Loucy (cell line): ENCODE data around the gene DRC7.

ENCODE experiments used
- H2AFZ ChIP-seq: fragments of 200-600 bp; sonication (generic); 2 replicates; pipeline ENCODE4 v1.6.0; 2016; ENCODE audit warnings: antibody characterized with exemption, mild to moderate bottlenecking, low read length, moderate library complexity
- H3F3A ChIP-seq: fragments of 200-600 bp; 2 replicates; pipeline ENCODE4 v1.6.0; 2016; ENCODE audit warnings: antibody characterized with exemption, low read depth, mild to moderate bottlenecking
- H3K27me3 ChIP-seq: fragments of 200-600 bp; sonication (generic); 2 replicates; pipeline ENCODE4 v1.6.1; 2014; ENCODE audit warnings: low read length, mild to moderate bottlenecking; ENCODE audit not compliant: insufficient read depth, poor library complexity, severe bottlenecking
- H3K36me3 ChIP-seq: fragments of 200-600 bp; sonication (generic); 2 replicates; pipeline ENCODE4 v1.6.1; 2016; ENCODE audit warnings: low read length; ENCODE audit not compliant: insufficient read depth
- H3K4me1 ChIP-seq: fragments of 200-600 bp; sonication (generic); 2 replicates; pipeline ENCODE4 v1.5.1; 2014; ENCODE audit warnings: low read length, mild to moderate bottlenecking; ENCODE audit not compliant: insufficient read depth, poor library complexity, severe bottlenecking
- H3K4me2 ChIP-seq: fragments of 200-600 bp; sonication (generic); 2 replicates; pipeline ENCODE4 v1.6.0; 2014; ENCODE audit warnings: antibody characterized with exemption, low read length, low read depth, mild to moderate bottlenecking; ENCODE audit not compliant: poor library complexity, severe bottlenecking
- H3K4me3 ChIP-seq: fragments of 200-600 bp; sonication (generic); 2 replicates; pipeline ENCODE4 v1.5.1; 2014; ENCODE audit warnings: low read length, mild to moderate bottlenecking, mixed read lengths; ENCODE audit not compliant: poor library complexity, severe bottlenecking
- H3K79me2 ChIP-seq: fragments of 200-600 bp; sonication (generic); 2 replicates; pipeline ENCODE4 v1.6.1; 2014; ENCODE audit warnings: low read length; ENCODE audit not compliant: insufficient read depth
- H3K9ac ChIP-seq: fragments of 200-600 bp; sonication (generic); 2 replicates; pipeline ENCODE4 v1.6.0; 2014; ENCODE audit warnings: mild to moderate bottlenecking, low read depth, low read length, moderate library complexity; ENCODE audit not compliant: poor library complexity, severe bottlenecking
- H3K9me2 ChIP-seq: fragments of 200-600 bp; sonication (generic); replicated peaks from 2 replicates; pipeline ENCODE4 v1.6.1; 2016; ENCODE audit warnings: low read depth, low read length, mixed read lengths
- H3K9me3 ChIP-seq: fragments of 200-600 bp; sonication (generic); 2 replicates; pipeline ENCODE4 v1.6.1; 2014; ENCODE audit warnings: mild to moderate bottlenecking, antibody characterized with exemption, low read length, low read depth; ENCODE audit not compliant: insufficient read depth
- H4K20me1 ChIP-seq: fragments of 200-600 bp; sonication (generic); 2 replicates; pipeline ENCODE4 v1.6.0; 2014; ENCODE audit warnings: antibody characterized with exemption, low read length, mild to moderate bottlenecking; ENCODE audit not compliant: insufficient read depth, poor library complexity, severe bottlenecking
- CTCF ChIP-seq: fragments of 200-600 bp; sonication (generic); conservative IDR thresholded peaks from 2 replicates; pipeline ENCODE4 v1.5.1; 2014; ENCODE audit warnings: mild to moderate bottlenecking, antibody characterized with exemption, low read length
- EZH2phosphoT487 ChIP-seq: fragments of 200-600 bp; IDR thresholded peaks from 2 replicates; pipeline ENCODE4 v1.6.1; 2018; ENCODE audit warnings: antibody characterized with exemption, mild to moderate bottlenecking, moderate library complexity, borderline replicate concordance

Gene DRC7

GRCh38 chr16:57734308-57734924 is 39.8 kb downstream of the DRC7 start:
- peaks cover 21% of the 10 kb centered on the region for H3K4me1 ChIP-seq
- peak overlapping the region; percentile 79 for H3K4me2 ChIP-seq
- H4K20me1 ChIP-seq = no peaks in the 10 kb centered on the region
- TF ChIP-seq CTCF = no peak
- no peak for TF ChIP-seq EZH2phosphoT487
- no peaks in the 10 kb centered on the region for H3K36me3 ChIP-seq
- no peaks in the 10 kb centered on the region for H3K9me2 ChIP-seq
- peak overlapping the region; percentile 82 for H3K4me3 ChIP-seq
- peaks cover 26% of the 10 kb centered on the region; the same call in 1 of the 2 replicates for H3K79me2 ChIP-seq
- H3K27me3 ChIP-seq = no peaks in the 10 kb centered on the region
- H2AFZ ChIP-seq = peak overlapping the region; percentile 74
- H3K9ac ChIP-seq = peak overlapping the region; percentile 91
- H3K9me3 ChIP-seq = no peaks in the 10 kb centered on the region
- no peaks in the 10 kb centered on the region for H3F3A ChIP-seq

- Histone ChIP-seq H2AFZ (peak overlapping the region; percentile 74), H3K4me2 (peak overlapping the region; percentile 97), H3K36me3 (no peaks in the 10 kb centered on the region), H3K9me3 (no peaks in the 10 kb centered on the region), H4K20me1 (no peaks in the 10 kb centered on the region), H3K4me3 (peak overlapping the region; percentile 93), H3F3A (no peaks in the 10 kb centered on the region), H3K9me2 (no peaks in the 10 kb centered on the region), H3K4me1 (peaks cover 21% of the 10 kb centered on the region), H3K79me2 (peaks cover 30% of the 10 kb centered on the region; the same call in 1 of the 2 replicates), H3K27me3 (no peaks in the 10 kb centered on the region), H3K9ac (peak overlapping the region; percentile 91)
- TF ChIP-seq EZH2phosphoT487 (no peak), CTCF (no peak)
Measured at GRCh38 chr16:57734925-57735754, 40.5 kb downstream of the DRC7 start.

- Histone ChIP-seq H3K79me2 (peaks cover 30% of the 10 kb centered on the region; the same call in 1 of the 2 replicates), H3K9me2 (no peaks in the 10 kb centered on the region), H3K27me3 (no peaks in the 10 kb centered on the region), H3K9me3 (no peaks in the 10 kb centered on the region), H3K9ac (peak within 1 kb of the TSS; percentile 91), H2AFZ (peak within 1 kb of the TSS; percentile 74), H4K20me1 (no peaks in the 10 kb centered on the region), H3K4me3 (peak within 1 kb of the TSS; percentile 93), H3K4me2 (peak within 1 kb of the TSS; percentile 97), H3K36me3 (no peaks in the 10 kb centered on the region), H3K4me1 (peaks cover 21% of the 10 kb centered on the region), H3F3A (no peaks in the 10 kb centered on the region)
- TF ChIP-seq EZH2phosphoT487 (no peak), CTCF (no peak)
Measured at GRCh38 chr16:57735755-57736418, 41.3 kb downstream of the DRC7 start, which contains the start of gene KATNB1. TSS of gene KATNB1 (plus strand) at chr16:57735770. CDS start at chr16:57737244, 1,474 bp downstream.
